Coronary artery (tissue), 2 donors: Measurements from ENCODE around the gene TTLL6.

Experiments
- DNase-seq: peaks from one replicate; pipeline ENCODE4 v3.0.0-alpha.2; 2017; ENCODE audit warnings: low spot score
- H3K27ac ChIP-seq, 2 donors: fragments of 200-600 bp; sonication (generic); one replicate each; pipeline ENCODE4 v1.5.1; 2016 to 2019
- H3K4me3 ChIP-seq: fragments of 200-600 bp; sonication (generic); 2 replicates; pipeline ENCODE4 v1.5.1; 2016; ENCODE audit warnings: mild to moderate bottlenecking, moderate library complexity
- CTCF ChIP-seq: fragments of 200-600 bp; sonication (generic); IDR thresholded peaks from one replicate; pipeline ENCODE4 v1.5.1; 2019; ENCODE audit warnings: antibody characterized with exemption

Gene TTLL6

GRCh38 chr17:48715496-48716399 is 101.3 kb downstream of the TTLL6 start:
- H3K27ac ChIP-seq, result no peak overlapping the region
- TF ChIP-seq CTCF, result no peak
- no peak for DNase-seq
- H3K4me3 ChIP-seq, result no peak overlapping the region
